ENCODE data around the gene EVA1C. TPM values are rescaled to one million over a fixed set of nuclear protein-coding genes. Genes with fewer than 3 reads are reported as not detected.
"Not testable (repeated sequence)": the region's sequence is repeated elsewhere in the genome, so short reads cannot be mapped to it uniquely, and the experiment has no call there.

Gene EVA1C
- total and polyA plus RNA-seq, 3 experiments from 2014 or later, result 13.4 to 25.8 (median 16.2) TPM

DNA sequence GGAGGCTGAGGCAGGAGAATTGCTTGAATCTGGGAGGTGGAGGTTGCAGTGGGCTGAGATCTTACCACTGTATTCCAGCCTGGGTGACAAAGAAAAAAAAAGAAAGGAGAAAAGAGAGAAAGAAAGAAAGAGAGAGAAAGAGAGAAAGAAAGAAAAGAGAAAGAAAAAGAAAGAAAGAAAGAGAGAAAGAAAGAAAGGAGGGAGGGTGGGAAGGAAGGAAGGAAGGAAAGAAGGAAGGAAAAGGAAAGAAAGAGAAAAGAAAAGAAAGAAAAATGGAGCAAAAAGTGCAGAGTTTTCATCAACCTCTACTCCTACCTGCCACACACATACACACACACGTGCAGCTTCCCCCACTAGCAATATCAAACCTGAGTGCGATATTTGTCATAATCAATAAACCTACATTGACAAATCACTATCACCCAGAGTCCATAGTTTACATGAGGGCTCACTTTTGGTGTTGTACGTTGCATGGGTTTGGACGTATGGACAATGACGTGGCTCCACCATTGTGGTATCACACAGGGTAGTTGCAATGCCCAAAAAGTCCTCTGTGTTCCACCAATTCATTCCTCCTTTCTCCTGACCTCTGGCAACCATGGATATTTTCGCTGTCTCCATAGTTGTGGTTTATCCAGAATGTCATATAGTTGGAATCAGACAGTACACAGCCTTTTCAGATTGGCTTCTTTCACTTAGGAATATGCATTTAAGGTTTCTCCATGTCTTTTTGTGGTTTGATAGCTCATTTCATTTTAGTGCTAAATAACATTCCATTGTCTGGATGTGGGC, 36.5 kb downstream of the EVA1C start:
- no peaks in the 10 kb centered on the region for H3K36me3 ChIP-seq (ENCODE audit: insufficient read depth, low read length)
- peaks cover 2 to 17% (median 4%) of the 10 kb centered on the region in 3 donors for H3K36me3 Mint-ChIP-seq
- H3K9me3 ChIP-seq (ENCODE audit: low read length), result no peaks in the 10 kb centered on the region
- no peak overlapping the region for H3K4me3 ChIP-seq (ENCODE audit: low read length)
- H3K4me1 Mint-ChIP-seq, result peaks cover 6 to 18% (median 12%) of the 10 kb centered on the region in 3 donors
- H3K4me3 Mint-ChIP-seq, result no peak overlapping the region
- H3K27me3 ChIP-seq (ENCODE audit: insufficient read depth, low read length, poor library complexity, severe bottlenecking), result no peaks in the 10 kb centered on the region
- no peak overlapping the region for H3K27ac ChIP-seq (ENCODE audit: low read depth, low read length)
- H3K4me1 ChIP-seq (ENCODE audit: insufficient read depth, low read length), result no peaks in the 10 kb centered on the region
- H3K27ac Mint-ChIP-seq, result peak overlapping the region in 4 of 8 donors; percentile 17 to 74 (median 40)
- H3K27me3 Mint-ChIP-seq, result no peaks in the 10 kb centered on the region
- peaks cover 0 to 2% (median 0%) of the 10 kb centered on the region in 5 donors for H3K9me3 Mint-ChIP-seq
- ChIA-PET CTCF (interaction anchor here (0.6 kb wide), 1 partner anchor 98 kb away, joined by 3 read pairs; no protein-coding TSS in a partner anchor), POLR2A (interaction anchor here (0.5 to 0.6 kb wide), 2 partner anchors 152 to 168 kb away, joined by 3 to 7 read pairs; no protein-coding TSS in a partner anchor)
- DNase-seq, result no peak

- H3K36me3 ChIP-seq (ENCODE audit: insufficient read depth, low read length); H3K9me3 ChIP-seq (ENCODE audit: low read length); CTCF ChIA-PET; H3K4me3 ChIP-seq (ENCODE audit: low read length); POLR2A ChIA-PET; H3K4me3 Mint-ChIP-seq; DNase-seq; H3K27me3 ChIP-seq (ENCODE audit: insufficient read depth, low read length, poor library complexity, severe bottlenecking); H3K9me3 Mint-ChIP-seq; H3K4me1 ChIP-seq (ENCODE audit: insufficient read depth, low read length); H3K27ac ChIP-seq (ENCODE audit: low read depth, low read length); H3K27me3 Mint-ChIP-seq: not testable (repeated sequence)
- Mint-ChIP-seq H3K27ac (peak overlapping the region in 2 of 8 donors; percentile 29 to 87), H3K36me3 (peaks cover 0 to 32% (median 4%) of the 10 kb centered on the region in 3 donors), H3K4me1 (peaks cover 6 to 18% (median 9%) of the 10 kb centered on the region in 3 donors)
Measured at GRCh38 chr21:32450881-32451701, 38.6 kb downstream of the EVA1C start.

- H3K9me3 ChIP-seq (ENCODE audit: low read length); H3K36me3 ChIP-seq (ENCODE audit: insufficient read depth, low read length); CTCF ChIA-PET; H3K4me1 ChIP-seq (ENCODE audit: insufficient read depth, low read length); H3K4me3 Mint-ChIP-seq; POLR2A ChIA-PET; H3K4me3 ChIP-seq (ENCODE audit: low read length); H3K27me3 Mint-ChIP-seq; DNase-seq; H3K27me3 ChIP-seq (ENCODE audit: insufficient read depth, low read length, poor library complexity, severe bottlenecking); H3K9me3 Mint-ChIP-seq; H3K27ac ChIP-seq (ENCODE audit: low read depth, low read length): not testable (repeated sequence)
- Mint-ChIP-seq H3K36me3 (peaks cover 0 to 36% (median 3%) of the 10 kb centered on the region in 3 donors), H3K27ac (peak overlapping the region in 1 of 8 donors; percentile 61), H3K4me1 (peaks cover 2 to 11% (median 9%) of the 10 kb centered on the region in 3 donors)
Measured at GRCh38 chr21:32452191-32452590, 39.7 kb downstream of the EVA1C start.

DNA sequence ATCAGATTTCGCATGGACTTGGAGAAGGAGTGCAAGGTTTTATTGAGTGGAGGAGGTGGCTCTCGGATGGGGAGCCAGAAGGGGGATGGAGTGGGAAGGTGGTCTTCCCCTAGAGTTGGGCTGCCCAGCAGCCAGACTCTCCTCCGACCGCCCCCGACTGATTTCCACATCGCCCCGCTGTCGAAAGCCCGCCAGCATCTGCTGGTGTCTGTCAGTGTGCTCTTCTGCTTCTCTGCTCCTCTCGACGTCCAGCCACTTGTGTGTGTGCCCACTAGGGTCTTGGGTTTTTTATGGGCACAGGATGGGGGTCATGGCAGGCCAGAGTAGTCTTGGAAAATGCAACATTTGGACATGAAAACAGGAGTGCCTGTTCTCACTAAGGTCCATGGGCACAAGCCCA, 40.1 kb downstream of the EVA1C start:
- Histone ChIP-seq H3K36me3 (ENCODE audit: insufficient read depth, low read length) (no peaks in the 10 kb centered on the region), H3K27ac (ENCODE audit: low read depth, low read length) (no peak overlapping the region), H3K4me1 (ENCODE audit: insufficient read depth, low read length) (no peaks in the 10 kb centered on the region), H3K27me3 (ENCODE audit: insufficient read depth, low read length, poor library complexity, severe bottlenecking) (no peaks in the 10 kb centered on the region), H3K9me3 (ENCODE audit: low read length) (no peaks in the 10 kb centered on the region), H3K4me3 (ENCODE audit: low read length) (no peak overlapping the region)
- Mint-ChIP-seq H3K27ac (peak overlapping the region in 3 of 8 donors; percentile 52 to 78 (median 65)), H3K4me1 (peaks cover 0 to 11% (median 10%) of the 10 kb centered on the region in 3 donors), H3K4me3 (no peak overlapping the region), H3K27me3 (no peaks in the 10 kb centered on the region), H3K36me3 (peaks cover 0 to 40% (median 4%) of the 10 kb centered on the region in 3 donors), H3K9me3 (no peaks in the 10 kb centered on the region)
- POLR2A ChIA-PET, result no interaction called here
- CTCF ChIA-PET, result no interaction called here
- no peak for DNase-seq

DNA sequence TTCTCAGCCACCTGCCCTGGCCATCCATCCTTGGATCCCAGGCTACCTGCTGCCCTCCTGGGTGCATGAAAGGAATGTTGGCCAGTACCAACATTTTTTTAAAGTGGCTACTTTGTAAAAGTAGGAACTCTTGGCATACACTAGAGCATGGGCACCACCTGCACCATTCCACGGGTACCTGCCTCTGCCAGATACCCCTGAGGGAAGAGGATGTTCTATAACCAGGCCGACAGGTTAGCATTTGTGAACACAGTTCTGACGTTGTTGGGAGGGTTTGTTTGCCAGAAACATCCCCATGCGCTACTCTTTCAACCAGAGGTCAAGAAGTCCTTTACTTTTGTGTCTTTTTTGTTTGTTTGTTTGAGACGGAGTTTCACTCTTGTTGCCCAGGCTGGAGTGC, 43.0 kb downstream of the EVA1C start:
- peak overlapping the region in 2 of 8 donors; percentile 17 to 92 for H3K27ac Mint-ChIP-seq
- DNase-seq, result no peak
- Histone ChIP-seq H3K9me3 (ENCODE audit: low read length) (no peaks in the 10 kb centered on the region), H3K4me1 (ENCODE audit: insufficient read depth, low read length) (no peaks in the 10 kb centered on the region), H3K36me3 (ENCODE audit: insufficient read depth, low read length) (no peaks in the 10 kb centered on the region), H3K27ac (ENCODE audit: low read depth, low read length) (no peak overlapping the region), H3K4me3 (ENCODE audit: low read length) (no peak overlapping the region), H3K27me3 (ENCODE audit: insufficient read depth, low read length, poor library complexity, severe bottlenecking) (no peaks in the 10 kb centered on the region)
- no peaks in the 10 kb centered on the region for H3K27me3 Mint-ChIP-seq
- peaks cover 0 to 8% (median 6%) of the 10 kb centered on the region in 3 donors for H3K4me1 Mint-ChIP-seq
- no peaks in the 10 kb centered on the region for H3K9me3 Mint-ChIP-seq
- peaks cover 9 to 60% (median 13%) of the 10 kb centered on the region in 3 donors for H3K36me3 Mint-ChIP-seq
- no peak overlapping the region for H3K4me3 Mint-ChIP-seq
- ChIA-PET CTCF (no interaction called here), POLR2A (no interaction called here)

GRCh38 chr21:32456497-32456918, 44.0 kb downstream of the EVA1C start:
- CTCF ChIA-PET, result interaction anchor here (1.0 kb wide), 1 partner anchor 53 kb away, joined by 3 read pairs; no protein-coding TSS in a partner anchor
- Mint-ChIP-seq H3K9me3 (no peaks in the 10 kb centered on the region), H3K4me1 (peaks cover 0 to 9% (median 6%) of the 10 kb centered on the region in 3 donors), H3K36me3 (peaks cover 9 to 66% (median 13%) of the 10 kb centered on the region in 3 donors), H3K4me3 (no peak overlapping the region), H3K27ac (peak overlapping the region in 1 of 8 donors; percentile 63), H3K27me3 (no peaks in the 10 kb centered on the region)
- Histone ChIP-seq H3K4me3 (ENCODE audit: low read length) (no peak overlapping the region), H3K36me3 (ENCODE audit: insufficient read depth, low read length) (peaks cover 5% of the 10 kb centered on the region), H3K27ac (ENCODE audit: low read depth, low read length) (no peak overlapping the region), H3K9me3 (ENCODE audit: low read length) (no peaks in the 10 kb centered on the region), H3K4me1 (ENCODE audit: insufficient read depth, low read length) (no peaks in the 10 kb centered on the region), H3K27me3 (ENCODE audit: insufficient read depth, low read length, poor library complexity, severe bottlenecking) (no peaks in the 10 kb centered on the region)
- no peak for DNase-seq
- POLR2A ChIA-PET, result no interaction called here

GRCh38 chr21:32457360-32457840, 44.9 kb downstream of the EVA1C start:
- Mint-ChIP-seq H3K4me3 (no peak overlapping the region), H3K27ac (no peak overlapping the region), H3K27me3 (no peaks in the 10 kb centered on the region), H3K36me3 (peaks cover 15 to 67% (median 16%) of the 10 kb centered on the region in 3 donors), H3K9me3 (no peaks in the 10 kb centered on the region), H3K4me1 (peaks cover 0 to 9% (median 6%) of the 10 kb centered on the region in 3 donors)
- Histone ChIP-seq H3K27me3 (ENCODE audit: insufficient read depth, low read length, poor library complexity, severe bottlenecking) (no peaks in the 10 kb centered on the region), H3K27ac (ENCODE audit: low read depth, low read length) (no peak overlapping the region), H3K4me1 (ENCODE audit: insufficient read depth, low read length) (no peaks in the 10 kb centered on the region), H3K36me3 (ENCODE audit: insufficient read depth, low read length) (peaks cover 8% of the 10 kb centered on the region), H3K9me3 (ENCODE audit: low read length) (no peaks in the 10 kb centered on the region), H3K4me3 (ENCODE audit: low read length) (no peak overlapping the region)
- ChIA-PET CTCF (no interaction called here), POLR2A (no interaction called here)
- DNase-seq, result no peak

GRCh38 chr21:32457962-32458361, 45.5 kb downstream of the EVA1C start:
- H3K4me3 ChIP-seq (ENCODE audit: low read length), result no peak overlapping the region
- H3K36me3 ChIP-seq (ENCODE audit: insufficient read depth, low read length), result peaks cover 8% of the 10 kb centered on the region
- no peaks in the 10 kb centered on the region for H3K9me3 ChIP-seq (ENCODE audit: low read length)
- Mint-ChIP-seq H3K9me3 (no peaks in the 10 kb centered on the region), H3K27ac (peak overlapping the region in 1 of 8 donors; percentile 68), H3K4me3 (no peak overlapping the region), H3K4me1 (peaks cover 0 to 9% (median 6%) of the 10 kb centered on the region in 3 donors), H3K36me3 (peaks cover 15 to 71% (median 16%) of the 10 kb centered on the region in 3 donors), H3K27me3 (no peaks in the 10 kb centered on the region)
- no peak for DNase-seq
- no peak overlapping the region for H3K27ac ChIP-seq (ENCODE audit: low read depth, low read length)
- H3K27me3 ChIP-seq (ENCODE audit: insufficient read depth, low read length, poor library complexity, severe bottlenecking), result no peaks in the 10 kb centered on the region
- H3K4me1 ChIP-seq (ENCODE audit: insufficient read depth, low read length), result no peaks in the 10 kb centered on the region
- ChIA-PET POLR2A (no interaction called here), CTCF (no interaction called here)

All from CD8-positive, alpha-beta memory T cell (primary cell).